Ishikawa (cell line): ENCODE results near the gene PTRH2.

Experiments used
- CEBPB ChIP-seq: IDR thresholded peaks from 2 replicates; pipeline ENCODE4 v1.6.1; 2012
- CREB1 ChIP-seq: IDR thresholded peaks from 2 replicates; pipeline ENCODE4 v1.6.1; 2012; ENCODE audit warnings: low read depth
- EGR1 ChIP-seq: IDR thresholded peaks from 2 replicates; pipeline ENCODE4 v1.6.1; 2012
- EP300 ChIP-seq: IDR thresholded peaks from 2 replicates; pipeline ENCODE4 v1.6.1; 2012; ENCODE audit warnings: borderline replicate concordance
- FOXM1 ChIP-seq: IDR thresholded peaks from 2 replicates; pipeline ENCODE4 v1.6.1; 2012; ENCODE audit warnings: low read depth, borderline replicate concordance
- MAX ChIP-seq: IDR thresholded peaks from 2 replicates; pipeline ENCODE4 v1.6.1; 2012
- NFIC ChIP-seq: IDR thresholded peaks from 2 replicates; pipeline ENCODE4 v1.6.1; 2012
- RAD21 ChIP-seq: IDR thresholded peaks from 2 replicates; pipeline ENCODE4 v1.6.1; 2012; ENCODE audit warnings: low read depth
- REST ChIP-seq: IDR thresholded peaks from 2 replicates; pipeline ENCODE4 v1.6.1; 2012; ENCODE audit warnings: low read depth, mild to moderate bottlenecking
- TAF1 ChIP-seq: IDR thresholded peaks from 2 replicates; pipeline ENCODE4 v1.6.1; 2012; ENCODE audit warnings: low read depth, mild to moderate bottlenecking
- TCF12 ChIP-seq: IDR thresholded peaks from 2 replicates; pipeline ENCODE4 v1.6.1; 2012; ENCODE audit warnings: low read depth
- TEAD4 ChIP-seq: IDR thresholded peaks from 2 replicates; pipeline ENCODE4 v1.6.1; 2012
- USF1 ChIP-seq: IDR thresholded peaks from 2 replicates; pipeline ENCODE4 v1.6.1; 2012
- YY1 ChIP-seq: IDR thresholded peaks from 2 replicates; pipeline ENCODE4 v1.6.1; 2012; ENCODE audit warnings: low read depth
- ZBTB7A ChIP-seq: IDR thresholded peaks from 2 replicates; pipeline ENCODE4 v1.6.1; 2012; ENCODE audit warnings: low read depth

The PTRH2 gene

GRCh38 chr17:59684967-59685366 is 22.3 kb downstream of the PTRH2 start:
- TF ChIP-seq RAD21 (no peak), MAX (no peak), YY1 (no peak), FOXM1 (no peak), TCF12 (no peak), REST (no peak), EGR1 (no peak), TEAD4 (no peak), TAF1 (no peak), CREB1 (no peak), NFIC (no peak), EP300 (no peak), CEBPB (no peak), USF1 (no peak), ZBTB7A (no peak)

- TF ChIP-seq CEBPB (no peak), REST (no peak), YY1 (no peak), TAF1 (no peak)
Observed at GRCh38 chr17:59683283-59683682, 23.9 kb downstream of the PTRH2 start.

GRCh38 chr17:59680314-59680713 is 26.9 kb downstream of the PTRH2 start:
- TF ChIP-seq RAD21 (no peak), TCF12 (no peak), ZBTB7A (no peak), EGR1 (no peak), FOXM1 (no peak), CEBPB (no peak), CREB1 (no peak), TEAD4 (no peak)

- no peak for TF ChIP-seq RAD21
- no peak for TF ChIP-seq ZBTB7A
Observed at GRCh38 chr17:59678918-59679317, 28.3 kb downstream of the PTRH2 start.

GRCh38 chr17:59676716-59677115 is 30.5 kb downstream of the PTRH2 start:
- TF ChIP-seq NFIC = no peak
- no peak for TF ChIP-seq RAD21
- TF ChIP-seq ZBTB7A = no peak
- no peak for TF ChIP-seq TAF1
- no peak for TF ChIP-seq FOXM1
- no peak for TF ChIP-seq TEAD4
- no peak for TF ChIP-seq CEBPB

- TF ChIP-seq YY1 (no peak), ZBTB7A (no peak), FOXM1 (no peak), EGR1 (no peak), RAD21 (no peak), EP300 (no peak), NFIC (no peak), CREB1 (no peak), TAF1 (no peak), TEAD4 (no peak), MAX (no peak), CEBPB (no peak), USF1 (no peak), REST (no peak), TCF12 (no peak)
Observed at GRCh38 chr17:59675231-59675630, 32.0 kb downstream of the PTRH2 start.
